MM.1S (cell line): ENCODE measurements around the gene CRMP1.

Experiments used
- CTCF ChIP-seq: fragments of 300-600 bp; sonication (generic); IDR thresholded peaks from 2 replicates; pipeline ENCODE4 v1.5.1; 2016; ENCODE audit warnings: antibody characterized with exemption, low read length, mixed read lengths
- EZH2 ChIP-seq: fragments of 300-600 bp; sonication (generic); optimal IDR thresholded peaks from 2 replicates; pipeline ENCODE3; 2017; ENCODE audit warnings: low read depth, mild to moderate bottlenecking, antibody characterized with exemption, low read length, mixed read lengths

DNA sequence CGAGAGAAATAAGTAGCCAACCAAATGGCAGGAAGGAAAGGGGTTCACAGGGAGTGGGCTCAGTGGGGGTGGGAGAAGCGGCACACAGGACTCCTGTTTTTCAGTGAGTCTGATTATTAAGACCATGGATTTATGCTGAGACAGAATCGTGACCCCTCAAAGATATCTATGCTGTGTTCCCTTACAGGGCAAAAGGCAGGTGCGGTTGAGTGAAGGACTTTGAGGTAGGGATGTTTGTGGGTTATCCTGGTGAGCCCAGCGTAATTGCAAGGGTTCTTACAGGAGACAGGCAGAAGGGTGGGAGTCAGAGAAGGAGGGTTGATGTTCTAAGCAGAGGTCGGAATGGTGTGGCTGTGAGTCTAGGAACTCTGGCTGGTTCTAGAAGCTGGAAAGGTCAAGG is 108.9 kb downstream of the CRMP1 start:
- TF ChIP-seq CTCF: no peak
- TF ChIP-seq EZH2: no peak
